Sigmoid colon (tissue), 4 donors: ENCODE results near the gene DCUN1D4.

Source experiments
- EP300 ChIP-seq, 4 donors: sonication (generic); formaldehyde crosslinking; IDR thresholded peaks; one replicate each; pipeline ENCODE4 v1.6.1; 2017; ENCODE audit warnings: antibody characterized with exemption in 4 of 4
- POLR2AphosphoS5 ChIP-seq, 4 donors: sonication (generic); formaldehyde crosslinking; IDR thresholded peaks; one replicate each; pipeline ENCODE4 v1.6.1; 2017; ENCODE audit warnings: antibody characterized with exemption in 4 of 4

DNA sequence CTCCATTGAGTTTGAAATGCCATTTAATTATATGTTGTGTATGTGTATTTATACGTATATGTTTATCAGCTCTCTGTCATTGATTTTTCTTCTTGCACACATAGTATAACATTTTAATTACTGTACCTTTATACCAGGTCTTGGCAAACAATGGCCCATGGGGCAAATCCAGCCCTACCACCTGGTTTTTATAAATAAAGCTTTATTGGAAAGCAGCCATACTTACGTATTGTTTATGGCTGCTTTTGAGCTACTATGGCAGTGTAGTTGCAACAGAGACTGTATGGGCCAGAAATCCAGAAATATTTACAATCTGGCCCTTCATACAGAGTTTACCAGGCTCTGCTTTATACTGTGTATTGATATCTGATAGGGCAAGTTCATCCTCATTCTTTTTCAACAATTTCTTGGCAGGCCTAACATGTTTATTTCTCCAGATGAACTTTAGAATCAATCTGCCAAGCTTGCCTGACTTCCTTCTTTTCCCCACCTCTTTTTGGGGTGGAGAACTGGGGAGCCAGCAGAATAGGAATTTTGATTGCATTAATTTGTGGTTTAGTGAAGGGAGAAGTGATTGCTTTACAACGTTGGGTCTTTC, 15.8 kb downstream of the DCUN1D4 start:
- TF ChIP-seq EP300 (IDR thresholded peaks at IDR 0.05) (no peak), POLR2AphosphoS5 (IDR thresholded peaks at IDR 0.05) (no peak)
